K562 (cell line): ENCODE data around the gene DHRS2. TPM values are rescaled to one million over a fixed set of nuclear protein-coding genes. Genes with fewer than 3 reads are reported as not detected.

Experiments used
- DMBX1 ChIP-seq: fragments of 250-450 bp; sonication (Bioruptor Pico); IDR thresholded peaks from 2 replicates; pipeline ENCODE4 v1.8.0; 2022; ENCODE audit warnings: inconsistent platforms, mild to moderate bottlenecking, moderate library complexity, borderline replicate concordance
- ELK1 ChIP-seq: sonication (generic); formaldehyde crosslinking; IDR thresholded peaks from 2 replicates; pipeline ENCODE4 v1.8.1; 2022; ENCODE audit warnings: missing genetic modification reagents
- HMGN3 ChIP-seq: IDR thresholded peaks from 2 replicates; pipeline ENCODE4 v1.6.1; 2011; ENCODE audit warnings: borderline replicate concordance, low read depth, mild to moderate bottlenecking, mixed read lengths, low read length; ENCODE audit not compliant: insufficient read length; ENCODE audit errors: extremely low read depth
- MAZ ChIP-seq, 2 experiments: fragments of 450-650 bp in 1 of 2; sonication (generic) in 1 of 2; formaldehyde crosslinking; IDR thresholded peaks in 1 of 2; conservative IDR thresholded peaks in 1 of 2; 2 replicates each; pipeline versions ENCODE4 v1.4.0 to v1.5.0; 2020; ENCODE audit warnings: mild to moderate bottlenecking in 1 of 2, missing genetic modification reagents in 1 of 2
- MYC ChIP-seq, 2 experiments: fragments of 250-450 bp in 1 of 2; sonication (Bioruptor Pico) in 1 of 2; IDR thresholded peaks; 2 replicates each; pipeline versions ENCODE4 v1.5.1 to v1.6.1; 2012 to 2021; ENCODE audit warnings: low read depth in 2 of 2, borderline replicate concordance in 1 of 2, improper control_type of control experiment in 1 of 2, low read length in 1 of 2, mild to moderate bottlenecking in 1 of 2, moderate library complexity in 1 of 2
- MYNN ChIP-seq, 2 experiments: sonication (generic); formaldehyde crosslinking in 1 of 2; IDR thresholded peaks; 2 replicates each; pipeline versions ENCODE4 v1.5.0 to v1.6.1; 2016 to 2020; ENCODE audit warnings: antibody characterized with exemption in 1 of 2, missing genetic modification reagents in 1 of 2
- PHTF2 ChIP-seq: fragments of 250-450 bp; sonication (Bioruptor Pico); IDR thresholded peaks from 2 replicates; pipeline ENCODE4 v1.5.0; 2021; ENCODE audit warnings: mild to moderate bottlenecking
- TAF1 ChIP-seq: IDR thresholded peaks from 2 replicates; pipeline ENCODE4 v1.6.1; 2011; ENCODE audit warnings: mild to moderate bottlenecking, low read length, moderate library complexity; ENCODE audit not compliant: insufficient read depth, control insufficient read depth, severe bottlenecking; ENCODE audit errors: extremely low read depth
- ZNF354B ChIP-seq: fragments of 250-450 bp; sonication (Bioruptor Pico); IDR thresholded peaks from 2 replicates; pipeline ENCODE4 v1.4.0; 2020
- ZNF561 ChIP-seq: fragments of 450-650 bp; formaldehyde crosslinking; conservative IDR thresholded peaks from 2 replicates; pipeline ENCODE4 v1.4.0; 2020; ENCODE audit warnings: mild to moderate bottlenecking, moderate library complexity
- polyA plus RNA-seq, 8 experiments: library from polyadenylated mRNA; depleted of rRNA in 4 of 8; stranded (reverse) in 5 of 8; unstranded in 3 of 8; fragments of >200 nt; fragmentation: Nextera tagmentation in 2 of 8; fragmentation: Illumina TruSeq in 1 of 8; extraction: Ambion mirVana in 2 of 8; extraction: Trizol in 1 of 8; gene quantifications; 2 replicates each; pipeline versions ENCODE4 v1.2.1 to v1.2.3, GENCODE V29; 2011 to 2014; ENCODE audit warnings: inconsistent platforms in 1 of 8, missing spikeins in 1 of 8
- total RNA-seq, 7 experiments: library from RNA; depleted of rRNA in 6 of 7; stranded (reverse); fragments of >200 nt in 6 of 7; fragmentation: Illumina TruSeq in 2 of 7; extraction: Trizol in 2 of 7; gene quantifications; 2 replicates each; pipeline versions ENCODE4 v1.2.1 to v1.2.3, GENCODE V29; 2011 to 2021; ENCODE audit warnings: low replicate concordance in 1 of 7
- TF ChIP-seq, protein P1 (sequence below): fragments of 450-650 bp; formaldehyde crosslinking; IDR thresholded peaks from 2 replicates; pipeline ENCODE4 v1.4.0; 2022; ENCODE audit warnings: missing genetic modification characterization
- TF ChIP-seq, protein P2 (sequence below): sonication (generic); formaldehyde crosslinking; IDR thresholded peaks from 2 replicates; pipeline ENCODE4 v1.8.0; 2023; ENCODE audit warnings: missing genetic modification reagents, mild to moderate bottlenecking, borderline replicate concordance
- TF ChIP-seq, protein P3 (sequence below): sonication (generic); formaldehyde crosslinking; IDR thresholded peaks from 2 replicates; pipeline ENCODE4 v1.8.0; 2022; ENCODE audit warnings: missing genetic modification reagents, mild to moderate bottlenecking, borderline replicate concordance

Gene DHRS2
- total and polyA plus RNA-seq, 9 of the 15 experiments (the other 6 are each of a cell fraction or from before 2014, with no cell fraction given), result 2.9 to 96.8 (median 64.4) TPM

DNA sequence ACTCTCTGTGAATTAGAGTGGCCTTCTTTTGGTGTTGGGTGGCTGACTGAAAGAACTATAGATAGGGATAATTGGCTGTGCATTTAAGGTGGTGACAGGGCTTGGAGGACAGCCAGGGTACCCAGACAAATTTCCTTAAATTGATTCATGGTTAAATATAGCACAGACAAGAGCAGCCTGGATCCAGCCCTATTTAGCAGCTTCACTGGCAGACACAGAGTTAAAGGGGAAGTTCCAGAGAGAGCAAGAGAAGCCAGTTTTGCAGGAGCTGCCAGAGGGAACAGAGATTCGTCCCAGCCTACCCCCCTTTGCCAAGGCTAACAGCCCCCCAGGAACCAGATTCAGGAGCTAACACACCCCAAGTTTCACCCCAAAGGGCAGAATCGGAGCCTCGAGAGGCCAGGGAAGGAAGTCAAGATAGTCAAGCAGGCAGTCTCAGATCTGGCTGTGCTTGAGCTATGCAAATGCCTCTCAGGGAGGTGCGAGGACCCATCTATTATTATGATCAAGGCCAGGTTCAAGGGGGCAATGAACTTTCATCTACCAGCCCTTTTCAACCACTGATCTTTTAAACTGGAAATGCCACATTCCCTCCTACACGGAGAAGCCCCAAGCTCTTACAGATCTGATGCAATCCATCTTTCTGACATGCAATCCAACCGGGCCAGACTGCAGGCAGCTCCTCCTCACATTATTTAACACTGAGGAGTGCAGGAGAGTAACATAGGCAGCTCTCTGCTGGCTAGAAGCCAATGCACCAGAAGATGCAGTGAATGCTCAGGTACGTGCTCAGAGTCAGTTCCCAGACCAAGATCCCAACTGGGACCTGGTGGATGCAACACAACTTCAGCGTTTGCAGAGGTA, 58.2 kb downstream of the DHRS2 start (continued):
- TF ChIP-seq, protein P1, sequence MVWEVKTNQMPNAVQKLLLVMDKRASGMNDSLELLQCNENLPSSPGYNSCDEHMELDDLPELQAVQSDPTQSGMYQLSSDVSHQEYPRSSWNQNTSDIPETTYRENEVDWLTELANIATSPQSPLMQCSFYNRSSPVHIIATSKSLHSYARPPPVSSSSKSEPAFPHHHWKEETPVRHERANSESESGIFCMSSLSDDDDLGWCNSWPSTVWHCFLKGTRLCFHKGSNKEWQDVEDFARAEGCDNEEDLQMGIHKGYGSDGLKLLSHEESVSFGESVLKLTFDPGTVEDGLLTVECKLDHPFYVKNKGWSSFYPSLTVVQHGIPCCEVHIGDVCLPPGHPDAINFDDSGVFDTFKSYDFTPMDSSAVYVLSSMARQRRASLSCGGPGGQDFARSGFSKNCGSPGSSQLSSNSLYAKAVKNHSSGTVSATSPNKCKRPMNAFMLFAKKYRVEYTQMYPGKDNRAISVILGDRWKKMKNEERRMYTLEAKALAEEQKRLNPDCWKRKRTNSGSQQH (CRISPR knock-in tag), result no peak
- TF ChIP-seq MAZ (CRISPR knock-in tag; conservative IDR thresholded peaks at IDR 0.05 in 1 of 2, IDR thresholded peaks at IDR 0.05 in 1 of 2) (peak; percentile 8 to 9; a peak in 1 of 4 replicates), MYNN (IDR thresholded peaks at IDR 0.05) (no peak), MYNN (CRISPR knock-in tag; IDR thresholded peaks at IDR 0.05) (no peak), ELK1 (CRISPR knock-in tag) (no peak), HMGN3 (no peak), DMBX1 (CRISPR knock-in tag) (no peak), PHTF2 (CRISPR knock-in tag) (no peak), TAF1 (no peak), MYC (IDR thresholded peaks at IDR 0.05; ENCODE audit: low read depth, low read length) (peak; percentile 66; the same call in 1 of the 2 replicates), MYC (CRISPR knock-in tag; IDR thresholded peaks at IDR 0.05; ENCODE audit: borderline replicate concordance, low read depth) (no peak), ZNF561 (CRISPR knock-in tag) (no peak), ZNF354B (CRISPR knock-in tag) (no peak)
- TF ChIP-seq, protein P2, sequence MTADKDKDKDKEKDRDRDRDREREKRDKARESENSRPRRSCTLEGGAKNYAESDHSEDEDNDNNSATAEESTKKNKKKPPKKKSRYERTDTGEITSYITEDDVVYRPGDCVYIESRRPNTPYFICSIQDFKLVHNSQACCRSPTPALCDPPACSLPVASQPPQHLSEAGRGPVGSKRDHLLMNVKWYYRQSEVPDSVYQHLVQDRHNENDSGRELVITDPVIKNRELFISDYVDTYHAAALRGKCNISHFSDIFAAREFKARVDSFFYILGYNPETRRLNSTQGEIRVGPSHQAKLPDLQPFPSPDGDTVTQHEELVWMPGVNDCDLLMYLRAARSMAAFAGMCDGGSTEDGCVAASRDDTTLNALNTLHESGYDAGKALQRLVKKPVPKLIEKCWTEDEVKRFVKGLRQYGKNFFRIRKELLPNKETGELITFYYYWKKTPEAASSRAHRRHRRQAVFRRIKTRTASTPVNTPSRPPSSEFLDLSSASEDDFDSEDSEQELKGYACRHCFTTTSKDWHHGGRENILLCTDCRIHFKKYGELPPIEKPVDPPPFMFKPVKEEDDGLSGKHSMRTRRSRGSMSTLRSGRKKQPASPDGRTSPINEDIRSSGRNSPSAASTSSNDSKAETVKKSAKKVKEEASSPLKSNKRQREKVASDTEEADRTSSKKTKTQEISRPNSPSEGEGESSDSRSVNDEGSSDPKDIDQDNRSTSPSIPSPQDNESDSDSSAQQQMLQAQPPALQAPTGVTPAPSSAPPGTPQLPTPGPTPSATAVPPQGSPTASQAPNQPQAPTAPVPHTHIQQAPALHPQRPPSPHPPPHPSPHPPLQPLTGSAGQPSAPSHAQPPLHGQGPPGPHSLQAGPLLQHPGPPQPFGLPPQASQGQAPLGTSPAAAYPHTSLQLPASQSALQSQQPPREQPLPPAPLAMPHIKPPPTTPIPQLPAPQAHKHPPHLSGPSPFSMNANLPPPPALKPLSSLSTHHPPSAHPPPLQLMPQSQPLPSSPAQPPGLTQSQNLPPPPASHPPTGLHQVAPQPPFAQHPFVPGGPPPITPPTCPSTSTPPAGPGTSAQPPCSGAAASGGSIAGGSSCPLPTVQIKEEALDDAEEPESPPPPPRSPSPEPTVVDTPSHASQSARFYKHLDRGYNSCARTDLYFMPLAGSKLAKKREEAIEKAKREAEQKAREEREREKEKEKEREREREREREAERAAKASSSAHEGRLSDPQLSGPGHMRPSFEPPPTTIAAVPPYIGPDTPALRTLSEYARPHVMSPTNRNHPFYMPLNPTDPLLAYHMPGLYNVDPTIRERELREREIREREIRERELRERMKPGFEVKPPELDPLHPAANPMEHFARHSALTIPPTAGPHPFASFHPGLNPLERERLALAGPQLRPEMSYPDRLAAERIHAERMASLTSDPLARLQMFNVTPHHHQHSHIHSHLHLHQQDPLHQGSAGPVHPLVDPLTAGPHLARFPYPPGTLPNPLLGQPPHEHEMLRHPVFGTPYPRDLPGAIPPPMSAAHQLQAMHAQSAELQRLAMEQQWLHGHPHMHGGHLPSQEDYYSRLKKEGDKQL (CRISPR knock-in tag), result no peak
- TF ChIP-seq, protein P3, sequence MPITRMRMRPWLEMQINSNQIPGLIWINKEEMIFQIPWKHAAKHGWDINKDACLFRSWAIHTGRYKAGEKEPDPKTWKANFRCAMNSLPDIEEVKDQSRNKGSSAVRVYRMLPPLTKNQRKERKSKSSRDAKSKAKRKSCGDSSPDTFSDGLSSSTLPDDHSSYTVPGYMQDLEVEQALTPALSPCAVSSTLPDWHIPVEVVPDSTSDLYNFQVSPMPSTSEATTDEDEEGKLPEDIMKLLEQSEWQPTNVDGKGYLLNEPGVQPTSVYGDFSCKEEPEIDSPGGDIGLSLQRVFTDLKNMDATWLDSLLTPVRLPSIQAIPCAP (CRISPR knock-in tag), result no peak
